Coronary artery (tissue), 2 donors: Measurements from ENCODE around the gene ETV3L.

Source experiments
- DNase-seq: peaks from one replicate; pipeline ENCODE4 v3.0.0-alpha.2; 2017; ENCODE audit warnings: low spot score
- H3K27ac ChIP-seq, 2 donors: fragments of 200-600 bp; sonication (generic); one replicate each; pipeline ENCODE4 v1.5.1; 2016 to 2019
- H3K4me3 ChIP-seq: fragments of 200-600 bp; sonication (generic); 2 replicates; pipeline ENCODE4 v1.5.1; 2016; ENCODE audit warnings: mild to moderate bottlenecking, moderate library complexity
- TF ChIP-seq, protein P1 (sequence below): fragments of 200-600 bp; sonication (generic); IDR thresholded peaks from one replicate; pipeline ENCODE4 v1.5.1; 2019; ENCODE audit warnings: antibody characterized with exemption

ETV3L gene

DNA sequence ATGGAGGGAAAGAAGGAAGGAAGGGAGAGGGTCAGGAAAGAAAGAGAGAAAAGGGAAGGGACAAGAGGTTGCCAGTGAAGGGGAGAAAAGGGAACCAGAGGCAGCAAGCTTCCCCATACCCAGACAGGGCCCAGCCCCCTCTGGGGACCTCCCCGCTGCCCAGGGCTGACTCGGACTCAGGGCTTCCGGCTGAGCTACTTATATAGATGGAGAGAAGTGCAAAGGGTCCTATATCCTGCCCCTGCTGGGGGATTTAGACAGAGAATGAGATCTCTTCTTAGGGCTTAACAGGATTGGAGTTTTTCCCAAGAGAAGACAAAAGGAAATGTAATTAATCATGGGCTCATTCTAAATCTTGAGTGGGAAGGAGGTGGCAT lies at the start of gene ETV3L:
ETV3L (minus strand) TSS at position 176 of the 377 bp plus-strand sequence. CDS start 285 bp downstream, outside the sequence.
- no peak for DNase-seq
- TF ChIP-seq, protein P1, sequence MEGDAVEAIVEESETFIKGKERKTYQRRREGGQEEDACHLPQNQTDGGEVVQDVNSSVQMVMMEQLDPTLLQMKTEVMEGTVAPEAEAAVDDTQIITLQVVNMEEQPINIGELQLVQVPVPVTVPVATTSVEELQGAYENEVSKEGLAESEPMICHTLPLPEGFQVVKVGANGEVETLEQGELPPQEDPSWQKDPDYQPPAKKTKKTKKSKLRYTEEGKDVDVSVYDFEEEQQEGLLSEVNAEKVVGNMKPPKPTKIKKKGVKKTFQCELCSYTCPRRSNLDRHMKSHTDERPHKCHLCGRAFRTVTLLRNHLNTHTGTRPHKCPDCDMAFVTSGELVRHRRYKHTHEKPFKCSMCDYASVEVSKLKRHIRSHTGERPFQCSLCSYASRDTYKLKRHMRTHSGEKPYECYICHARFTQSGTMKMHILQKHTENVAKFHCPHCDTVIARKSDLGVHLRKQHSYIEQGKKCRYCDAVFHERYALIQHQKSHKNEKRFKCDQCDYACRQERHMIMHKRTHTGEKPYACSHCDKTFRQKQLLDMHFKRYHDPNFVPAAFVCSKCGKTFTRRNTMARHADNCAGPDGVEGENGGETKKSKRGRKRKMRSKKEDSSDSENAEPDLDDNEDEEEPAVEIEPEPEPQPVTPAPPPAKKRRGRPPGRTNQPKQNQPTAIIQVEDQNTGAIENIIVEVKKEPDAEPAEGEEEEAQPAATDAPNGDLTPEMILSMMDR: no peak

GRCh38 chr1:157147906-157148700 lies 48.5 kb upstream of the ETV3L start:
- TF ChIP-seq, protein P1: no peak
- H3K4me3 ChIP-seq: no peak overlapping the region
- DNase-seq: no peak
- H3K27ac ChIP-seq: no peak overlapping the region

More for the DNA sequence above, at the start of gene ETV3L:
- no peak within 1 kb of the TSS for H3K27ac ChIP-seq
- H3K4me3 ChIP-seq: no peak within 1 kb of the TSS

DNA sequence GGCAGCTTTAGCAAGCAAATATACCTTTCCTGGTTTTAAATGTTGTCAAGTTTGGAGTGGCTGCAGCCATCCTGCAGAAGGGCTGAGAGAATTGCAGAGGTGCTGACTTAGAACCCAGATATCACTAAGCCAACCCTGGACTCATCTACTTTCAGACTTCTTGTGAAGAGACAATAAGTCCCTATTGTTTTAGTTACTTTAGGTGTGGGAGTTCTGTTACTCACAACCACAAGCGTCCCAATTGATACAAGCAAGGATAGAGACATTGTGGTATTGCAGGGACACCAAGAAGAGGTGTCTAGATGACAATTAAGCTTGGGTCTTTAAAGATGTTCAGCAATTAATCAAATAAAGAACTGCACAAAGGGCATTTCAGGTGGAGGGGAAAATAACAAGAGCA lies 47.4 kb upstream of the ETV3L start:
- TF ChIP-seq, protein P1: no peak
- H3K4me3 ChIP-seq: no peak overlapping the region
- H3K27ac ChIP-seq: no peak overlapping the region
- no peak for DNase-seq

DNA sequence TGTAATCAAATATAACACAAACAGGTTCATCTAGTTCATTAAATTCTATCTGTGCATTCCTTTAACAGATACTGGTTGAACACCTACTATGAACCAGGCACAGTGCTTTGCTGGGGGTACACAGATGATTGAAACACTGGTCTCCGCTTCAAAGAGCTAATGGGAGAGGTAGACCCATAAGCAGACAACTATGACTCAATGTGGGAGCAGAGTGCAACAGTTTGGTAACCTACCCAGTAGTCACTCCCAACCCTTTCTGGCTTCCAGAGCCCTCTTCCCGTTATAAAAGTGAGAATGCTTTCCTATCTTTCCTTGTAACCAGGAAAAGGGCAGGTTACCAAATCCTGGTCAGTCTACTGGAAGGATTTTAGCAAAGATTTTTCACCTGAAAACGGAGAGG lies 46.6 kb upstream of the ETV3L start:
- DNase-seq: no peak
- no peak overlapping the region for H3K27ac ChIP-seq

GRCh38 chr1:157145076-157145475 lies 45.5 kb upstream of the ETV3L start:
- Histone ChIP-seq H3K4me3 (no peak overlapping the region), H3K27ac (no peak overlapping the region)
- DNase-seq: no peak
- TF ChIP-seq, protein P1: no peak

More for the DNA sequence above, 46.6 kb upstream of the ETV3L start:
- H3K4me3 ChIP-seq: no peak overlapping the region
- TF ChIP-seq, protein P1: no peak

- H3K27ac ChIP-seq: no peak overlapping the region
- DNase-seq: no peak
- TF ChIP-seq, protein P1: no peak
Measured at GRCh38 chr1:157144509-157144908, 44.9 kb upstream of the ETV3L start.

More at GRCh38 chr1:157144509-157144908, 44.9 kb upstream of the ETV3L start:
- H3K4me3 ChIP-seq: no peak overlapping the region
